Choroid plexus epithelial cell (primary cell): ENCODE results near the gene NEUROD4.

Source experiments
- DNase-seq: peaks from one replicate; pipeline ENCODE4 v3.0.0-alpha.2; 2010; ENCODE audit warnings: low read depth
- H3K4me3 ChIP-seq: 2 replicates; pipeline ENCODE4 v1.5.1; 2011; ENCODE audit warnings: low read depth, mild to moderate bottlenecking, control low read depth, low read length, moderate library complexity
- TF ChIP-seq, protein P1 (sequence below): conservative IDR thresholded peaks from 2 replicates; pipeline ENCODE4 v1.5.1; 2011; ENCODE audit warnings: low read depth, mild to moderate bottlenecking, control low read depth, inconsistent platforms, low read length, moderate library complexity

NEUROD4 gene

DNA sequence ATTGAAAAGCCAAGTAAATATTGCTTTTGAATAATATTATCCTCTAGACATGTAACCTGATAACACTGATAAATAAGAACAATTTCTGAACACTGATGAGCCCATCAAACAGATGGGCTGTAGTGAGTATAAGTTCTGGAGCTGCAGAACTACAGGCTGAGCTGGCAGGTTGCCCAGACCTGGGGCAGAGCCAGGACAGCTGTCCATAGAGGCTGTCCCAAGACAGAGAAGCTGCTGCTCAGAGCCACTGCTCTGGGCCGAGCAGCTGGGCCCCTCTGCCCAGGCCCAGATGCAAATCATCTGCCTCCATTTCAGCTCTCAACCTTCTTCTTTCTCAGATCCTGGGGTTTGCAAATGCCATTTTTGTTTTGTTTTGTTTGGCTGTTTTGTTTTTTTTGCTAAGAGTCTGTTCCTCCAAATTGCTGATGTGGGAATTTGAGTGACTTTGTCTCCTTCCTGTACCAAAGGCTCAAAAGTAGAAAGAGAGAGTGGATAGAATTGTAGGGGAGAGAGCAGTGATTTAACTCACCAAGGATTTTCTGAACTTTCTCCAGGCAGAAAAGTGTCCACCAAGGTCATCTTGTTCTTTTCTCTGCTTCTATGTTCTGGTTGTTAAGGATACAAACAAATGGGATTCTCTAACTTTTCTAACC is 31.2 kb upstream of the NEUROD4 start:
- TF ChIP-seq, protein P1, sequence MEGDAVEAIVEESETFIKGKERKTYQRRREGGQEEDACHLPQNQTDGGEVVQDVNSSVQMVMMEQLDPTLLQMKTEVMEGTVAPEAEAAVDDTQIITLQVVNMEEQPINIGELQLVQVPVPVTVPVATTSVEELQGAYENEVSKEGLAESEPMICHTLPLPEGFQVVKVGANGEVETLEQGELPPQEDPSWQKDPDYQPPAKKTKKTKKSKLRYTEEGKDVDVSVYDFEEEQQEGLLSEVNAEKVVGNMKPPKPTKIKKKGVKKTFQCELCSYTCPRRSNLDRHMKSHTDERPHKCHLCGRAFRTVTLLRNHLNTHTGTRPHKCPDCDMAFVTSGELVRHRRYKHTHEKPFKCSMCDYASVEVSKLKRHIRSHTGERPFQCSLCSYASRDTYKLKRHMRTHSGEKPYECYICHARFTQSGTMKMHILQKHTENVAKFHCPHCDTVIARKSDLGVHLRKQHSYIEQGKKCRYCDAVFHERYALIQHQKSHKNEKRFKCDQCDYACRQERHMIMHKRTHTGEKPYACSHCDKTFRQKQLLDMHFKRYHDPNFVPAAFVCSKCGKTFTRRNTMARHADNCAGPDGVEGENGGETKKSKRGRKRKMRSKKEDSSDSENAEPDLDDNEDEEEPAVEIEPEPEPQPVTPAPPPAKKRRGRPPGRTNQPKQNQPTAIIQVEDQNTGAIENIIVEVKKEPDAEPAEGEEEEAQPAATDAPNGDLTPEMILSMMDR = no peak
- DNase-seq = peak; percentile 53
- H3K4me3 ChIP-seq = no peak overlapping the region

DNA sequence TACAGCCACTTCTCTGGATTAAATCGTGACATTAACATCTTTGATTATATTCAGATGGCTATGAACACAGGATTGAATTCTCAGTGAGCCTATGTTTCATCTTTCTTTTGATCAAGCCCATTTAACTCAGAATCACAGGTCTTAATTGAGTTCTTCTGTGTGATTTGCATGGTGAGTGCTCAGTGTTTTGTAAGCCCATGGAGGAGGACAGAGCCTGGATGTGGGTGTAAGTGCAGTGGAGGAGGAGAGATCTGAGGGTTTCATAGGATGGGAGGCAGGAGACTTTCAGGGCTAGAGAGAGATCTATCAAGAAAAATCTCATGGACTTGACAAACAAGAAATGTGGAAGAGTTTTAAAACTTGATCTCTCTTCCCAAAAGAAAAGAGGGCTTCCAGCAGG is 29.9 kb upstream of the NEUROD4 start:
- TF ChIP-seq, protein P1 = no peak
- no peak for DNase-seq
- no peak overlapping the region for H3K4me3 ChIP-seq

DNA sequence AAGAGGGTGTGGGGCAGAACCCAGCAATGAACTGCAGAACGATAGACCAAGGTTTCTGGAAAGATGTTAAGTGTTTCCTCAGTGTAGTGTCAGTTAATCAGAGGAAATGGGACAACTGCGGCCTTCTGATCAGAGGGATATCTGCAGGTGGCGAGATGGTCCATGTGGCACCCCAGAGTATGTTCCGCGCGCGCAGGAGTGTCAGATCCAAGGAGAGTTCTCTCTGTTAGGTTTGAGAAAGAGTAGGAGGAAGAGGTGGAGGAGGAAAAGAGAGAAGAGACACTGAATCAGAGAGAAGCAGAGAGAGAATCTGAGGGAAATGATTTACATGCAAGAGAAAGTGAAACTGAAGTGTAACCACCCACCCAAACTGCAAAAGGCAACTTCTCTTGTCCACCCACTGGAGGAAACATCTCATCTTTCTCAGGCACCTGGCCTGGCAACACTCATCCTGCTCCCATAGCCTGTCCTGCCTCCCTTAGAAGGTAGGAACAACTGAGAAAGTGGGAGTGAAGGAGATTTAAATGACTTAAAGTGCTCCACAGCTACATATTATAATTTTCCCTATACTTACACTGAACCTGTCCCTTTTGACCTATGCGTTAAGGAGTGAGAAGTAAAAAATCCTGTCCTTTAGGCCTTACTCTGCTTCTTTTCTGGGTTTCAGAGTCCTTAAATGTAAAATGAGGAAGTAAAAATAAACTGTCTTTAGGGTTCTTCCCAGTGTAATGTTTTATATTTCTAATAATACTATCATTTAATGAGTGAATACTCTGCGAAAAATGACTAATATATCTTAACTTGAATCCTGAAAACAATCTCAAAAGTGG is 28.4 kb upstream of the NEUROD4 start:
- DNase-seq = peak; percentile 7
- TF ChIP-seq, protein P1 = no peak
- no peak overlapping the region for H3K4me3 ChIP-seq

DNA sequence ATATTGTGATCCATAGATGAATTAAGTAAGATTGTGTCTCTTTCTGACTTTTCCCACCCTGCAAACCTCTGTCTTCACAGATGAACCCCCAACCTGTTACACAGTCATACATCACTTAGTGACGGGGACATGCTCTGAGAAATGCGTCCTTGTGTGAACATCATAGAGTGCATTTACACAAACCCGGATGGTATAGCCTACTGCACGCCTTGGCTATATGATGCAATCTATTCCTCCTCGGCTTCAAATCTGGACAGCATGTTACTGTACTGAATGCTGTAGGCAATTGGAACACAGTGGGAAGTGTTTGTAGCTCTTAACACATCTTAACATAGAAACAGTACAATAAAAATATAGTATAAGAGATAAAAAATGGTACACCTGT is 27.8 kb upstream of the NEUROD4 start:
- TF ChIP-seq, protein P1 = no peak
- no peak overlapping the region for H3K4me3 ChIP-seq
- DNase-seq = no peak

DNA sequence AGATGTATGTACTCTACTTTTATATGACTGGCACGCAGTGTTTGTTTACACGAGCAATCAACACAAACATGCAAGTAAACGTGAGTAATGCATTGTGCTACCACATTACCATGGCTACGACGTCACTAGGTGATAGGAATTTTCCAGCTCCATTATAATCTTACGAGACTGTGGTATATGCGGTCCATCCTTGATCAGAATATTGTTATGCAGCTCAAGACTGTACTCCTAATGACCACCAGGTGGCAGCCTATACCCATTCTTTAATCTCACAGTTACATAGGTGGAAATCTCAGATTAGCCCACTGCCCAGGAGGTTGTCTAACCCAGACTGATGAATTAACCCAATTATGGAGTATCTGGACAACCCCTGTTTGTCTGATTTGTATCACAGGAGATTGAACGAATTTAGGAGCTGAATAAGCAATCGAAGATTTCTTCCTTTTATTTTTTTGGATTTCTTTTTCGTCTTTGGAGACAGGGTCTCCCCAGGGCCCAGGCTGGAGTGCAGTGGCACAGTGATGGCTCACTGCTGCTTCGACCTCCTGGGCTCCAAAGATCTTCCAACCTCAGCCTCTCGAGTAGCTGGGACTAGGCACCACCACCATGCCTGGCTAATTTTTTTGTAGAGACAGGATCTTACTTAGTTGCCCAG is 26.5 kb upstream of the NEUROD4 start:
- TF ChIP-seq, protein P1 = peak; percentile 78
- H3K4me3 ChIP-seq = no peak overlapping the region
- peak; percentile 80 for DNase-seq

DNA sequence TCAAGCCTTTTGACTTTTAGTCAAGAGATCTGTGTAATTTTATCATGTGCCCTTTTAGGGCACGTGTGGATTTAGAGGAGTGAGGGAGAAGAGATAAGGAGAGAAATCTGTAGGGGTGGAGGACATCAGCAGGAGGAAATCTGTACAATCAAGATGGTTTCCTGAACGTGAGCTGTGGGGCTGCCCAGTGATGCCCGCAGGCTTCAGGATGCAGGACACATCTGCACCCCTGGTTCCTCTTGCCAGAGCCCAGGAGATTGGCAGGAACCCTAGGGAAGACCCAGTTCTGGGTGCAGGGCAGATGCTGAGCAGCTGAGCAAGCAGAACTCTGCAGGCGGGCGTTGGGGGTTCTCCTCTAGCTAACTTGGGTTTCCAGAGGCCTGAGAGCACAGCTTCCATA is 23.6 kb upstream of the NEUROD4 start:
- no peak for DNase-seq
- TF ChIP-seq, protein P1 = no peak
- H3K4me3 ChIP-seq = no peak overlapping the region
